HG02610 (cell line): Measurements from ENCODE around the gene PKHD1.

Experiments
- ATAC-seq: cut with Tn5 transposase; IDR thresholded peaks from one replicate; pipeline ENCODE4 v1.9.1; 2021; ENCODE audit warnings: mild to moderate bottlenecking, moderate library complexity; ENCODE audit not compliant: unreplicated experiment

The PKHD1 gene

DNA sequence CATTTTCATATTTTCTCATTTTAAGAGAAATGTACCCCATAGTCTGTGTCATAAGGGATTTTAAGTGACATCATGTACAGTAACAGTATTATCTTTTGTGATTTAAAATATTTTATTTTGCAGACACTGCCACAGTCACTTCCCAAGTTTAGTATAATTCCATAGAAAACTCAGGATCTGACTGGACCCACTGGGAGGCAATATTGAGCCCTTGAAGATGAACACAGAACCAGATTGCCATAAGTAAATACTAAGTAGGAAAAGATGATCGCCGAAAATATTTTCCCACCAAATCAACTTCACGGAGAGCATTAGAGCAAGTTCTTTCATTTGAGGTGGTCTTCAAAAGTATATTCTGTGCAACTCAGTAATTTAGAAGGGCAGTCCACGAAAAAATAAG lies 17.6 kb upstream of the PKHD1 start:
- no peak for ATAC-seq

DNA sequence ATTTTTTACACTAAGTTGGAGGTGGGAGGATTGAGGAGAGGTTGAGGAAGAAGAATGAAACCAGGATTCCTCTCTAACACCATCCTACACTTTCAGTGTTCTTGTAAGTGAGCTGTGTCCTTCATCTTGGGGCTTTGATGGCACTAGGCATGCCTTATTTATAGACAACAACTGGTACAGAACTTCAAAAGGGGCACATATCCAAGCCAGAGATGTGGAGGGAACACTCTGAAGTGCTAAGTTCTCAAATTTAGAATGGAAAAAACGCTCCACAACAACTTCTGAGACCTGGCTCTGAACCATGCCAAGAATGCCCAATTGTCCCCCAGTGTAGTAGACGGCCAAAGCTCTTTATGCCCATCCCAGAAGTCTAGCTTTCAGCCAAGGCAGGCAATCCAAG lies 16.2 kb upstream of the PKHD1 start:
- ATAC-seq = no peak

DNA sequence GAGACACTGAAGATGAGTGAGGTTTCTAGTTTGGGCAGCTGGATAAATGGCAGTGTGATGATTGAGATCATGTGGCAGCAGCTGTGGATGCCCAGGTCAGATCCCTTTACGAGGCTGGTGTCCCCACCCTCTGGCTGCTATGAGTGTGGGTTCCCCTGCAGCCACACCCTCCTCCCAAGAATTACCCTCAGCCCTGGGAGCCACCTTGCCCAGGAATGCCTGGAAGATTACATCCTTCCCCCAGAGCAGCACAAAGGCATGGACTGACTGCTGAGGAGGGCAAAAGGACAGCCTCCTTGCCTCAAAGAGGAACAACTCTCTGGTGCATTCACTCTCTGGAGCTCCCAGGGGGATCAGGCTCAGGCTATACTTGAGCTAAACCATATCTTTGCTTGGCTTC lies 15.0 kb upstream of the PKHD1 start:
- no peak for ATAC-seq

DNA sequence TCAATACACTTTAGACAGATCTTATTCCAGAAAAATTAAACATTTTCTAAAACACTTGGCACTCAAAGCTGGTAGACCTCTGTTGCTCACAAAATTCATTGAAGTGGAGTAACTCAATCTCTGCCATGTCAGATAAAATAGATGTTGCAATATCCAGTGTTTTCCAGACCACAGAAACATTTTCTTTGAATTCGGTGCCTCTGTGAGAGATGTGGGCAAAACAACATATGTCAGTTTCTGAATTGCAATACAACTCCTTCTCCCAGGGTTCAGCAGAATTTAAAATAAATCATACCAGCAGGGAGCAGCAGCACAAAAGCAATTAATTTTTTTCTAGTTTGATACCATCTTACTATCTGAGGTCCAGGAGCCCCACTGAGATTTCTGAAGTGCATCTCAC lies 11.3 kb upstream of the PKHD1 start:
- ATAC-seq = no peak

DNA sequence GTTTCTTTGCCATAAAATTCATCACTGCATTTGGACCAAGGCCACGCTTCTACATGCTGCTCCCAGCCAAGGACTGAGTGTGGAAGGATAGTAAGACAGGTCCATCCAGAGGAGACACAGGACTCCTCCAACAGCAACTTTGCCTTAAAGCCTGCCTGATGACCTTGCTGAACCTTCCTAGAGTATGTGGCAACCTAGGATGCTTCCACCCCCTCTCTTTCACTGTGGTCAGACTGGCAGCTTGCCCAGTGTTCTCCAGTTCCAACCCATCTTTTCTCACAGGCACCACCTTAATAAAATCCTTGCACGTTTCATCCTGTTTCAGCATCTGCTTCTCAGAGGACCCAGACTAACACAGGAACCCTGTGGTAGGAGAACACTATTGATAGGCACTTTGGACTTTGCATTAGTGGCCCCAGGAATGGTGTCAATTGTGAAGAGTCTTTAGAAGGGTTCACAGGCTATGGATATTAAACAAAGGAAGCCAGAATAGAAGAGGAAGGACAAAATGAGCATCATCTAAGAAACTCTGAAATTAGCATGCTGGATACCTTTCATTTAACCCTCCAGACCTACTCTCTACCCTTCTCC lies 2.4 kb upstream of the PKHD1 start:
- no peak for ATAC-seq

DNA sequence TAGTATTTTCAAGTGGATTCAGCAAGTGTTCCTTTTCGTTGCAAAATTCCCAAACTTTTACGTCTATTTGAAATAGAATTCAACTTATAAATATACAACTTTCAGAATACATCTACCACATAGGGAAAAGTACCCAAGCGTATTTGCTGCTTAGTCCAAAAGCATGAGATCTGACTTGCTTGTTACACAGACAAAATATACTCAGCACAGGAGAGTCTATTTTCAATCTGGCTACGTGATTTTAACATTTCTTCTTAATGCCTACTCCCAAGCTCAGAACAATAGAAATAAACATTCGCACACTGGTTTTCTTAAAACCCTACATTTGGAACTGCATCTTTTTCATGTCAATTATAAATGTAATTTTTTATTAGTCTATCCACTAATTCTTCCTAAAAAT lies 672 bp downstream of the PKHD1 start:
- no peak for ATAC-seq

DNA sequence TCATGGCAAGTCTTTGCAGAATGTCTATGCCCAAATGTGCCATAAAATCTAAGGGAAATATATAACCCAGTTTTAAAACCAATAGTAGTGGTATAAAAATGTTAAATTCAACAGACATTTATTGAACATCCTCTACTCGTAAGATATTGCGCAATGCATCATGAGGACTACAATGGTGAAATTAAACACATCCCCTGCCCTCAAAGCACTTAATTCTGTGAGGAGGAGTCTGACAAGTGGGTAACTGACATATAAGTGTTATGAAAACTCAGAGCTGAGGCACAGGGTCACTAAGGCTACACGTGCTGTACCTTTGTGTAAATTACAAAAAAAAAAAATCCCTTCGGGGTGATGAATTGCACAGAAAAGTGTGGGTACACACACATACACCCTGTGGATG lies 6.2 kb downstream of the PKHD1 start:
- ATAC-seq = no peak

DNA sequence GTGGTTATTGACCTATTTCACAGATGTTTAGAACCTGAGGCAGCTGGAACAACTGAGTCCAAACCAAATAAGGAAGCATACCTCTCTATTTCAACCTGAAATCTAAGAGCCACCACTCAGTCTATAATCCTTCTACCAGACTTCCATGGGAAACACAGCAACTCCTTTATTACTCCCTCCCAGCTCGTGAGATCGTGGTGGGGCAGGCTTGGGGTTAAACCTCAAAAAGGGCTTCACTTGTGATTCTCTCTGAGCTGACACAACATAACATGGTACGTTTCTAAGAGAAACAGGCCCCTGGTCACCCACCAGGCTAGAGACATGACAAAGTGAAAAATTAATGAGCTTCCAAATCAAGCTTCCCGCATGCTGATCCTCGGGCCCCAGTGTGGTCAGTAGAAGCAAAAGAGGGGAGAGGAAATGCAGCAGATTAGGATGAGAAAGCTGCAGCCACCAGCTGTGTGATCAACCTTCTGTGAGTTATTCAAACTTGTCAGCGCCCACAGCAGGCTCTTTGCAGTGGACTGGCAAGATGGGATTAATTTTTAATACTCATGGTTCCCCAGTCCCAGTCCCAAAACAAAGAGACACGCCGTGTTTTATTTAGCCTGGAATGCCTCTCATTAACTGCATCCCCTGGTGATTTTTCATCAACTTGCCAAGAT lies 9.3 kb downstream of the PKHD1 start:
- ATAC-seq = no peak

DNA sequence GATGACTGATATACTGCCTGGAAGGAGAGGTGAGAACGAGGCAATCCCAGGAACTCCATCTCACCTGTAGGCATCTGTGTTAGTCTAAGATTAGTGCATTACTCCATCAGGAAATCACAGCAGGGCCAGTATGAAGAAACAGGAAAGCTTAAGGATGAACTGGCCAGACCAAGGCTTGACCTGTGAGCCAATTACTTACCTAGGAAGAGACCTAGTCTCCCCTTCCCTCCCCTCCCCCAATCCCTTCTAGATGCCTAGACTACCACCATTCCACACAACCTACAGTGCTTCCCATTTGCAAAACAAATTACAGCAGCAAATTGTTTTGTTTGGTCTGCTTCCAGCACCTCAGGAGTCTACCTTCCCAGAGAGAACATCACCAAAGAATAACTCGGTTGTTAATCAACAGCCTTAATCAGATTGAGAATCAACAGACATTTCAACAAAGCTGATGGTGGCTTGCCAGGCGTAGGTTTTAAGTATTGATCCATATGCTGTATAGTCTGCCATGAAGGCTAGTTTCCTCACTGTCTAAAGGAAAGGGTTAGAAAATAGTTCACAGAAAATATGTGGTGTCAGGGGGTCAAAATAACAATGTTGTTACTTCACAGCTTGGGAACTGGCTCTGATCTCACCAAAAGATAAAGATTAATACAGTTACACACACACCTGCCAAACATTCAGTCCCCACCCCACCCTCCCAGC lies 10.1 kb downstream of the PKHD1 start:
- no peak for ATAC-seq

DNA sequence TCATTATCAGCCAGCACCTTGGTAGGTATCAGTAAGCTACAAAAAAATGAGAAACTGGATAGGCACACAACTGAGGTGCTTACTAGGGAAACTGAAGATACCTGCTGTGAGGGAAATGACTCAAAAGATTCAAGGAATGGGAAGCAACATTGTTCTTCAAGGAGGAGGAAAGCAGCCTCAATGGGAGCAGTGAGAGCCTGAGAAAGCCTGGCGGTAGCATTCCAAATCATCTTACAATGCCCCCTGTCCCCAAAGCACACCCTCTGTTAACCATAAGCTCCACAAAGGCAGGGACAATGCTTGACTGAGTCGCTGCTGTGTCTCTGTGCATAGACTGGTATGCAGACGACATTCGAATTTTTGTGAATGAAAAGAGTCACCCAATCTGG lies 10.6 kb downstream of the PKHD1 start:
- no peak for ATAC-seq

DNA sequence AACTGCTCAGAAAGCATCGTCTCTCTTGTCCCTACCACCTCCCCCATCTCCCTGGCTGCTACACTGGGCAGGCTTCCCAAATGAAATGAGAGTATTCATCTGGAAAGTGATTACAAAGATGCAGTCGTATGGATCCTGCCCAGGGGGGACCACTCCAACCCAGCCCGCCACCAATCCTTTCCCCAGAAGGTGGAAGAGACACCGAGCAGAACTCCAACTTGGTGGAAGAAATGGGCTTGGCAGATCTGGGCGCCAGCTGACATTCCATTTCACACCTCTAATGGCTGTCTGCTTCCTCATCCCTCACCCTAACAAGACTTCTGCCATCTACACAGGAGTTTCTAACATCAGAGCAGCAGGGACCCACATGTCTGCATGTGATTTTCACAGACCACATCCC lies 12.7 kb downstream of the PKHD1 start:
- ATAC-seq = no peak

DNA sequence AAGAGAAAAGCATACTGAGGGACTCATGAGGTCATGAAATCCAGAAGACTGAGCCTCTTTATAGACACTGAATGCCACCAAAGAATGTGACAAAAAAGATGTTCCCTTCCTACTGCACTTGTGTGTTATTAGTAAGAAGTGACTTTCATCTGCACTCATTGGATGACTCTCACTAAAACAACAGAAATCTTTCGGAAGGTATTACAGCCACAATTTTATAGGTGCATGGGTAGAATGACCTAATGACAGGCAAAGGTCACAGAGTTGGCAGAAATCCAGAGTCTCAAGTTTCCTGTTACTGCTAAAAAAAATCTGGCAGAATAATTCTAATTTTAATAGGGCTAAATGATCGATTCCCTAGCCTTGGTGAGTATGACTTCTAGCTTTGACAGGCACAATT lies 13.3 kb downstream of the PKHD1 start:
- no peak for ATAC-seq

DNA sequence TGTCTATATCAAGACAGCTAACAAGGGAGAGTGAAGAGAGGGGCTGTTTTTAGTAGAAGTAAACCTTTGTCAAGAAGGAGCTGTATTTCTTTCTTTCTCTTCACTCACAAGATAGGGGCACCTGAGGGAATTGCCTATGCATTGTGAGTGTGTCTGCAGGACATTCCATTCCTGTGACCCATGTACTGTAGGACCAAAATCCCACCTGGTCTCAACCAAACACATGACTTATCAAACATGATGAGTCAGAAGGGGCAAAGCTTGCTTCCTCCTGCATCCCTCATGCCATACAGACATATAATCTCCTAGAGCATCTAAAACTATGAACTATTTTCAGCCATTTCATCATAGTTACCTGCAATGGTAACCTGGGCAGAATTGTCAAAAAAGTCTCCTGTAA lies 21.8 kb downstream of the PKHD1 start:
- no peak for ATAC-seq

DNA sequence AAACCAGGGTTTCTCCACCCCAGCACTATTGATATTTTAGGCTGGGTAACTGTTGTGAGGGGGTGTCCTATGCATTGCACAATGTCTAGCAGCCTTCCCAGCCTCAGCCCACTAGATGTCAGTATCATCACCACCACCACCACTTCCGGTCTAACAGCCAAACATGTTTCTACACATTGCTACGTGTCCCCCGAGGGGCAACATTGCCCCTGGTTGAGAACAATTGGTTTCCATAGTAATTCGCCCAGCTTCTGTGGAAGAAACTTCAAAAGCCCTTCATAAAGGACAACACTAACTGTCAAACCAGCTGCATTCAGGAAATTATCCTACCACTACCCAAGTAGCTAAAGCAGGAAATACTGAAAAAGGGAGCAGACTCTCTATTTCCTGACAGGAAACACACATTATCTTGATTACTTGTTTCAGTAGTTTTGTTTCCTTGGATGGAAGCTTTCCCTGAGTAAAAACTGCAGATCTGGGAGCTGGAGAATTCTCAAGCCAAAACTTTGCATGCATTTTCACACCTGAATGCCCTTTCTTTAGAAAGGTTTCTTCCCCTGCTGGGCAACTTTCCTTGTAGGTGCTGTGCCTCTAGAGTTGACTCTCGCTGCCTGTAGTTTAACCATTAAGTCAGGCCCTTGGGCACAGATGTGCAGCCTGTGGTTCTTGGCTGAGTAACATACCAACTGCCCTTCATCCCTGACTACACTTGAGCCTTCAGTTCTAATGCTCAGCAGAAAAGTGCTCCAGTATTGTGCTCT lies 23.6 kb downstream of the PKHD1 start:
- ATAC-seq = peak; percentile 96

DNA sequence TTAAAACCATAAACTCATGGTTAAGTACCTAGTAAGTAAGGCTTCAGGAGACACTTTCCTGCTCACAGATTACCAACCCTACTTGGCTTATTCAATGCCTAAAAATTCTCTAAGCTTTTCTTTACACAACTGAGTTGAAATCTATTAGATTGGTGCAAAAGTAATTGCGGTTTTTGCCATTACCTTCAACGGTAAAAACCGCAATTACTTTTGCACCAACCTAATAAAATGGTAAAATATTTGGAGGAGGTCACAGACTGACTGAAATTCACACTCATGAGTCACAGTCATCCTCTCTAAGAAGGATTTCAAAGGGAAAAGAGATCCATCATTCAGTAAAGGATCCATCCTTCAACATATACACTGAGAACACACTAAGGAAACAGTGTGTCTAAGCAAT lies 25.9 kb downstream of the PKHD1 start:
- ATAC-seq = no peak

DNA sequence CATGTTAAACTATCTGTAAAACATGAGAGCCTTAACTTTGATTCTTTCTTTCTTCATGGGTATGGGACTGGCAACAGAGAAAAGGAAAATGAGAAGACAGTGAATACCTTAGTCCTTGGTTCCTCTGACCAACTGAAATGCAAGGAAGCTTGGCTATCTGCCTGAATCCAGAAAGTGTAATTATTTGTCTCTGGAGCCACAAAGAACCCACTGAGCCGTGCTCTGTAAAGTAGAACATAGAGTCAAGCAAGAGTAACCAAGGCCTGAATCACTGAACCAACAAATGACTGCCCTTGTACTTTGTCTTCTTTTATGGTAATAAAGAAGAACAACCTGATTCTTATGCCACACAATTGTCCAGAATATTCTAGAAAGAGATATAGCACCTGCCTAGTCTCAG lies 27.6 kb downstream of the PKHD1 start:
- ATAC-seq = no peak

DNA sequence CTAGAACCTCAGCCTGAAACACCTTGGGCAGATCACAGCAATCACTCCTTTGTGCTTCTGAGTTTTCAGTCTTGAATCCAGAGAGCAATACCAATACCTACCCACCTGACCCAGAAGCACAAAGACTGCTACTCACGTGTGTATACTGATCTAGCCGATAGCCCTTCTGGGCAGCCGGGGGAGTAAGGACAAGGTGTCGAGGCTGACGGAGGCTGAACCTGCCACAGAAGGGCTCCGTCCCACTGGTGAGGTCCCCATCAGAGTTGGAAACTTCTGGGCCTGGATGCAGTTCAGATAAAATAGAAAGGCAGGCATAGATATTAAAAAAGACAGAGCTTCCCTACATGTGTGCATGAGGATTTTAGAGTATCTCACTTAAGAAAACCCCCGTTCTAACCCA lies 32.0 kb downstream of the PKHD1 start:
- ATAC-seq = no peak

DNA sequence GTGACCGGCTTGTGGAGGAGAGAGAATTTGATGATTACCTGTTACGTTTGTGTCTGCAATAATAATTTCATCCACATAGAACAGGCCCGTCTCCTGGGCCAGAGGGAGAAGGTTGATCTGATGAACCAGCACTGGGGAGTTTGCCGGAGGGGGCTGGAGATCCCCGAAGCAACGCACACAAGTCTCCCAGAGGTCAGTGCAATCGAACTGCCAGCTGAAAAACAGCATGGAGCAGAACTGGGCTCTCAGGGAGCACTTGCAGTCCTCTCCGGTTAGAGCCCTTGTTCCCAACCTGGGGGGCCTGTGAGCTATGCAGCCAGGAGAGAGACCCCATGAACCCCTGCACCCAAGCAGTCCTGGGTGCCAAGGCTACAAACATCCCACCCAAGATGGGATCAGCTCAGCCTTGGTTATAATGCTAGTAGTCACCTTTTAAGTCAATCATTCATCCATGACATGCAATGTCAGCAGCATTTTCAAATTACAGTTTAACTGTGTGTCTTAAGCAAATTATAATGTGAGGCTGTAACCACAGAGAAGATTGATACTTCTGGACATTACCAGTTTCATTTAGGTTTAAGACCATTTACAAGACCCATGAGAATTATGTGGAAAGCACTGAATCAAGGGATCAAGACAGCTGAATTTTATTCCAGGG lies 34.2 kb downstream of the PKHD1 start:
- ATAC-seq = no peak

DNA sequence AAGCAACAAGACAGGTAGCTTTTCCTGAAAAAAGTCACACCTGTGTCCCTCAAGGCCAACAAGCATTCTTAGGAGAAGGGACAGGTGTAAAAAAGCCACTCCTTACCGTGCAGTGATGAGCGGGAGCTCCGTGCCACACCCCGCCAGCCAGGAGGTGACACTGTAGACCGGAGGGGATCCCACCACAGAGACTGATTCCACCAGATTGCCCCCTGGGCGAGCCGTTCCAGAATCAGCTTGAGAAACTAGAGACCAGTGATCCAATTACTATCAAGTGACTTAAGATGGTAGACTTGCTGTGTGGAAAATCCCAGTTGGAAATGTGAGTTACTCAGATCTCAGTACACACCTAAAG lies 37.4 kb downstream of the PKHD1 start:
- no peak for ATAC-seq

DNA sequence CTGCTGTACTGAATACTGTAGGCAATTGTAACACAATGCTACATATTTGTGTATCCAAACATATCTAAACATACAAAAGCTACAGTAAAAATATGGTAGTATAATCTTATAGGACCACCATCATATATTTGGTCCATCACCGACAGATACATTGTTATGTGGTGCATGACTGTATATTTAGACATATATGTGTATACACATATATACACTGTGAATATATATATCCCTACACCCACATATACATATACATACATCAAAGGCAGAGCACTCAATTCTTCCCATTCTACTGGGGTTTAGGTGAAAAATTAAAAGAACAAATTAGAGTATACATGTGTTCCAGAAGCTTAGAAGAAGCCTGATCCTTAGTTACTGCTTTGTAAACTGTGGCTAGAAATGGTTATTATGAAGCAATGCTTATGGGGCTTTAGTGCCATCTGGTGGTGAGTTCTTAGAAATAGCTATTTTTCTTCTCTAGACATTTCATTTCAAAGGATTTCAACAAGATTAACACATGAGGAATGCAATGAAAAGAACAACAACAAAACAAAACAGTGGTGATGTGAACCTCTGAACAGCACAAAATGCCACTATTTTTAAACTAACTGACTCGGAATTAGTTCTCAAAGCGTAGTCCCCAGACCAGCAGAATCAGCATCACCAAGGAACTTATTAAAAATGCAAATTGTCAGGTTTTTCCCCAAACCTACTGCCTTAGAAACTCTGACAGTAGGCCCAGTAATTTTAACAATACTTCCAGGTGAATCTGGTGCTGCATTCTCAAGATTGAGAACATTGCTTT lies 38.0 kb downstream of the PKHD1 start:
- ATAC-seq = peak; percentile 48

DNA sequence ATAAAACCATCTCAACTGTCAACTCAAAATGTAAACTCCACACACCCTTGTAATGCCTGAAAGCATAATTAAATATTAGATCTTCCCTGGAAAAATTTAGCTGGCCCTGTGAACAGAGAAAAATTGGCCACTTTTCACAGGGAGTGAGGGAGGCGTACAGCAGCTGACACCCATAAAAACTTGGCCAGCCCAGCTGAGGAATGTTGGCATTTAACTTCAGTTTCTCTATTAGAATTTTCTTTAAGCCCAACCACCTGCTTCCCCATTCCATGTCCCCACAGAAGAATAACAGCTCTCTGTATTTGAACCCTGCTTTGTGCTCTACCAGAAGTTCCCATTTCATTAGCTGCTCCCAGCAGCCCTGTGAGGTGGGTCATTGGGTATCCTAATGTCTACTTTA lies 41.0 kb downstream of the PKHD1 start:
- no peak for ATAC-seq
